ENCODE measurements around the gene RAPSN. TPM values are rescaled to one million over a fixed set of nuclear protein-coding genes. Genes with fewer than 3 reads are reported as not detected.

Gene RAPSN
- total RNA-seq, 1 donor from 2014 or later: 0.64 TPM

- intact Hi-C loops (cut with DNase I): no loop called here
- Histone ChIP-seq H3K4me1 (peaks cover 29% of the 10 kb centered on the region), H3K4me3 (no peak overlapping the region), H3K36me3 (peaks cover 87% of the 10 kb centered on the region), H3K27me3 (no peaks in the 10 kb centered on the region), H3K27ac (no peak overlapping the region), H3K9me3 (no peaks in the 10 kb centered on the region)
- DNase-seq (no peak), ATAC-seq (no peak)
- no peak for TF ChIP-seq CTCF (IDR thresholded peaks at IDR 0.05)
Measured at GRCh38 chr11:47418454-47419259, 30.3 kb downstream of the RAPSN start.

- Histone ChIP-seq H3K9me3 (no peaks in the 10 kb centered on the region), H3K27ac (peak overlapping the region; percentile 24), H3K27me3 (no peaks in the 10 kb centered on the region), H3K36me3 (peaks cover 84% of the 10 kb centered on the region), H3K4me3 (no peak overlapping the region), H3K4me1 (peaks cover 29% of the 10 kb centered on the region)
- no peak for DNase-seq
- intact Hi-C loops (cut with DNase I): no loop called here
- no peak for TF ChIP-seq CTCF (IDR thresholded peaks at IDR 0.05)
- ATAC-seq: no peak
Measured at GRCh38 chr11:47417712-47418111, 31.2 kb downstream of the RAPSN start.

GRCh38 chr11:47415949-47416472 is 32.9 kb downstream of the RAPSN start:
- ATAC-seq: peak; percentile 90
- Histone ChIP-seq H3K27me3 (no peaks in the 10 kb centered on the region), H3K36me3 (peaks cover 67% of the 10 kb centered on the region), H3K4me1 (peaks cover 29% of the 10 kb centered on the region), H3K27ac (peak overlapping the region; percentile 87), H3K9me3 (no peaks in the 10 kb centered on the region), H3K4me3 (no peak overlapping the region)
- peak; percentile 94 for DNase-seq
- TF ChIP-seq CTCF (IDR thresholded peaks at IDR 0.05): no peak
- intact Hi-C loops (cut with DNase I): no loop called here

GRCh38 chr11:47415091-47415854 is 33.7 kb downstream of the RAPSN start:
- Histone ChIP-seq H3K4me3 (no peak overlapping the region), H3K27me3 (no peaks in the 10 kb centered on the region), H3K4me1 (peaks cover 33% of the 10 kb centered on the region), H3K36me3 (peaks cover 59% of the 10 kb centered on the region), H3K27ac (peak overlapping the region; percentile 87), H3K9me3 (no peaks in the 10 kb centered on the region)
- no peak for ATAC-seq
- DNase-seq: no peak
- intact Hi-C loops (cut with DNase I): no loop called here
- TF ChIP-seq CTCF (IDR thresholded peaks at IDR 0.05): no peak

GRCh38 chr11:47414685-47415070 is 34.3 kb downstream of the RAPSN start:
- H3K4me3 ChIP-seq: no peak overlapping the region
- no peak for DNase-seq
- intact Hi-C loops (cut with DNase I): no loop called here

More at GRCh38 chr11:47414685-47415070, 34.3 kb downstream of the RAPSN start:
- TF ChIP-seq CTCF (IDR thresholded peaks at IDR 0.05): no peak
- H3K36me3 ChIP-seq: peaks cover 53% of the 10 kb centered on the region
- H3K27me3 ChIP-seq: no peaks in the 10 kb centered on the region
- H3K9me3 ChIP-seq: no peaks in the 10 kb centered on the region
- no peak for ATAC-seq
- peaks cover 37% of the 10 kb centered on the region for H3K4me1 ChIP-seq
- peak overlapping the region; percentile 87 for H3K27ac ChIP-seq

All from upper lobe of right lung (tissue), 1 donor.